Measurements from ENCODE around the gene SPON1.

GRCh38 chr11:14079011-14079410 is 116.5 kb downstream of the SPON1 start:
- TF ChIP-seq, protein P1, sequence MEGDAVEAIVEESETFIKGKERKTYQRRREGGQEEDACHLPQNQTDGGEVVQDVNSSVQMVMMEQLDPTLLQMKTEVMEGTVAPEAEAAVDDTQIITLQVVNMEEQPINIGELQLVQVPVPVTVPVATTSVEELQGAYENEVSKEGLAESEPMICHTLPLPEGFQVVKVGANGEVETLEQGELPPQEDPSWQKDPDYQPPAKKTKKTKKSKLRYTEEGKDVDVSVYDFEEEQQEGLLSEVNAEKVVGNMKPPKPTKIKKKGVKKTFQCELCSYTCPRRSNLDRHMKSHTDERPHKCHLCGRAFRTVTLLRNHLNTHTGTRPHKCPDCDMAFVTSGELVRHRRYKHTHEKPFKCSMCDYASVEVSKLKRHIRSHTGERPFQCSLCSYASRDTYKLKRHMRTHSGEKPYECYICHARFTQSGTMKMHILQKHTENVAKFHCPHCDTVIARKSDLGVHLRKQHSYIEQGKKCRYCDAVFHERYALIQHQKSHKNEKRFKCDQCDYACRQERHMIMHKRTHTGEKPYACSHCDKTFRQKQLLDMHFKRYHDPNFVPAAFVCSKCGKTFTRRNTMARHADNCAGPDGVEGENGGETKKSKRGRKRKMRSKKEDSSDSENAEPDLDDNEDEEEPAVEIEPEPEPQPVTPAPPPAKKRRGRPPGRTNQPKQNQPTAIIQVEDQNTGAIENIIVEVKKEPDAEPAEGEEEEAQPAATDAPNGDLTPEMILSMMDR (IDR thresholded peaks at IDR 0.05): no peak
- TF ChIP-seq ZFX (IDR thresholded peaks at IDR 0.05; ENCODE audit: borderline replicate concordance): no peak
